ENCODE results near the gene MX2. TPM values are rescaled to one million over a fixed set of nuclear protein-coding genes. Genes with fewer than 3 reads are reported as not detected.

The MX2 gene
- total RNA-seq, 1 experiment from 2014 or later, result 17.6 TPM

- Mint-ChIP-seq H3K27me3 (ENCODE audit: unreplicated experiment) (peaks cover 47% of the 10 kb centered on the region), H3K4me3 (ENCODE audit: low read depth, unreplicated experiment) (peak within 1 kb of the TSS; percentile 50), H3K9me3 (ENCODE audit: low read depth, unreplicated experiment) (no peaks in the 10 kb centered on the region), H3K27ac (ENCODE audit: unreplicated experiment) (no peak within 1 kb of the TSS), H3K36me3 (ENCODE audit: insufficient read depth, unreplicated experiment) (peaks cover 5% of the 10 kb centered on the region), H3K4me1 (ENCODE audit: low read depth, unreplicated experiment) (no peaks in the 10 kb centered on the region)
- no TSS peak for BruUV-seq (replicated peaks)
- intact Hi-C loops (cut with micrococcal nuclease; ENCODE audit: unreplicated experiment), result no loop called here
- peak; percentile 26 for DNase-seq
- CTCF ChIA-PET, result no interaction called here
- TF ChIP-seq CTCF (IDR thresholded peaks at IDR 0.05; ENCODE audit: unreplicated experiment), result no peak
These were observed 45.4 kb upstream of the MX2 start, which contains the start of gene FAM3B for GRCh38 chr21:41316200-41317062. Gene FAM3B, plus strand, starts transcription at chr21:41316801. Its CDS starts 79 bp downstream, at chr21:41316880.

- CTCF ChIA-PET, result no interaction called here
- no peak for DNase-seq
- H3K4me1 Mint-ChIP-seq (ENCODE audit: low read depth, unreplicated experiment), result no peaks in the 10 kb centered on the region
- H3K9me3 Mint-ChIP-seq (ENCODE audit: low read depth, unreplicated experiment), result no peaks in the 10 kb centered on the region
- H3K36me3 Mint-ChIP-seq (ENCODE audit: insufficient read depth, unreplicated experiment), result peaks cover 5% of the 10 kb centered on the region
- no peak for TF ChIP-seq CTCF (IDR thresholded peaks at IDR 0.05; ENCODE audit: unreplicated experiment)
- H3K27me3 Mint-ChIP-seq (ENCODE audit: unreplicated experiment), result peaks cover 53% of the 10 kb centered on the region
- no peak overlapping the region for H3K27ac Mint-ChIP-seq (ENCODE audit: unreplicated experiment)
- intact Hi-C loops (cut with micrococcal nuclease; ENCODE audit: unreplicated experiment), result no loop called here
- H3K4me3 Mint-ChIP-seq (ENCODE audit: low read depth, unreplicated experiment), result peak overlapping the region; percentile 50
- no TSS peak for BruUV-seq (replicated peaks)
These were observed 44.8 kb upstream of the MX2 start for GRCh38 chr21:41317063-41317392.

- no peak for DNase-seq
- TF ChIP-seq CTCF (IDR thresholded peaks at IDR 0.05; ENCODE audit: unreplicated experiment), result no peak
- Mint-ChIP-seq H3K9me3 (ENCODE audit: low read depth, unreplicated experiment) (no peaks in the 10 kb centered on the region), H3K36me3 (ENCODE audit: insufficient read depth, unreplicated experiment) (peaks cover 5% of the 10 kb centered on the region), H3K4me1 (ENCODE audit: low read depth, unreplicated experiment) (no peaks in the 10 kb centered on the region), H3K4me3 (ENCODE audit: low read depth, unreplicated experiment) (peak overlapping the region; percentile 50), H3K27ac (ENCODE audit: unreplicated experiment) (no peak overlapping the region), H3K27me3 (ENCODE audit: unreplicated experiment) (peaks cover 56% of the 10 kb centered on the region)
- no TSS peak for BruUV-seq (replicated peaks)
- intact Hi-C loops (cut with micrococcal nuclease; ENCODE audit: unreplicated experiment), result no loop called here
- CTCF ChIA-PET, result no interaction called here
These were observed 44.4 kb upstream of the MX2 start for GRCh38 chr21:41317458-41317857.

GRCh38 chr21:41318218-41318617 is 43.6 kb upstream of the MX2 start:
- Mint-ChIP-seq H3K36me3 (ENCODE audit: insufficient read depth, unreplicated experiment) (peaks cover 5% of the 10 kb centered on the region), H3K4me1 (ENCODE audit: low read depth, unreplicated experiment) (no peaks in the 10 kb centered on the region), H3K27ac (ENCODE audit: unreplicated experiment) (no peak overlapping the region), H3K27me3 (ENCODE audit: unreplicated experiment) (peaks cover 56% of the 10 kb centered on the region), H3K9me3 (ENCODE audit: low read depth, unreplicated experiment) (no peaks in the 10 kb centered on the region), H3K4me3 (ENCODE audit: low read depth, unreplicated experiment) (no peak overlapping the region)
- intact Hi-C loops (cut with micrococcal nuclease; ENCODE audit: unreplicated experiment), result no loop called here
- CTCF ChIA-PET, result no interaction called here
- TF ChIP-seq CTCF (IDR thresholded peaks at IDR 0.05; ENCODE audit: unreplicated experiment), result no peak
- BruUV-seq (replicated peaks), result no TSS peak
- no peak for DNase-seq

Data from Calu3 (cell line).